ENCODE results near the gene BSND.

- TF ChIP-seq POLR2AphosphoS5 (IDR thresholded peaks at IDR 0.05) (no peak), POLR2A (IDR thresholded peaks at IDR 0.05) (no peak)
- TF ChIP-seq, protein P1, sequence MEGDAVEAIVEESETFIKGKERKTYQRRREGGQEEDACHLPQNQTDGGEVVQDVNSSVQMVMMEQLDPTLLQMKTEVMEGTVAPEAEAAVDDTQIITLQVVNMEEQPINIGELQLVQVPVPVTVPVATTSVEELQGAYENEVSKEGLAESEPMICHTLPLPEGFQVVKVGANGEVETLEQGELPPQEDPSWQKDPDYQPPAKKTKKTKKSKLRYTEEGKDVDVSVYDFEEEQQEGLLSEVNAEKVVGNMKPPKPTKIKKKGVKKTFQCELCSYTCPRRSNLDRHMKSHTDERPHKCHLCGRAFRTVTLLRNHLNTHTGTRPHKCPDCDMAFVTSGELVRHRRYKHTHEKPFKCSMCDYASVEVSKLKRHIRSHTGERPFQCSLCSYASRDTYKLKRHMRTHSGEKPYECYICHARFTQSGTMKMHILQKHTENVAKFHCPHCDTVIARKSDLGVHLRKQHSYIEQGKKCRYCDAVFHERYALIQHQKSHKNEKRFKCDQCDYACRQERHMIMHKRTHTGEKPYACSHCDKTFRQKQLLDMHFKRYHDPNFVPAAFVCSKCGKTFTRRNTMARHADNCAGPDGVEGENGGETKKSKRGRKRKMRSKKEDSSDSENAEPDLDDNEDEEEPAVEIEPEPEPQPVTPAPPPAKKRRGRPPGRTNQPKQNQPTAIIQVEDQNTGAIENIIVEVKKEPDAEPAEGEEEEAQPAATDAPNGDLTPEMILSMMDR (IDR thresholded peaks at IDR 0.05), result no peak
Observed at GRCh38 chr1:55038974-55039341, 40.2 kb downstream of the BSND start.

Measured in upper lobe of left lung (tissue), 4 donors.